Dedifferentiated amniotic fluid mesenchymal stem cell (primary cell): Measurements from ENCODE around the gene PCSK7.
A peak's percentile ranks its signal among the peaks of the same experiment; 100 is the strongest.
"Not testable (repeated sequence)": the region's sequence is repeated elsewhere in the genome, so short reads cannot be mapped to it uniquely, and the experiment has no call there.

Source experiments
- DNase-seq: peaks from one replicate; pipeline ENCODE4 v3.0.0-alpha.2; 2016; ENCODE audit errors: extremely low spot score

PCSK7 gene

DNA sequence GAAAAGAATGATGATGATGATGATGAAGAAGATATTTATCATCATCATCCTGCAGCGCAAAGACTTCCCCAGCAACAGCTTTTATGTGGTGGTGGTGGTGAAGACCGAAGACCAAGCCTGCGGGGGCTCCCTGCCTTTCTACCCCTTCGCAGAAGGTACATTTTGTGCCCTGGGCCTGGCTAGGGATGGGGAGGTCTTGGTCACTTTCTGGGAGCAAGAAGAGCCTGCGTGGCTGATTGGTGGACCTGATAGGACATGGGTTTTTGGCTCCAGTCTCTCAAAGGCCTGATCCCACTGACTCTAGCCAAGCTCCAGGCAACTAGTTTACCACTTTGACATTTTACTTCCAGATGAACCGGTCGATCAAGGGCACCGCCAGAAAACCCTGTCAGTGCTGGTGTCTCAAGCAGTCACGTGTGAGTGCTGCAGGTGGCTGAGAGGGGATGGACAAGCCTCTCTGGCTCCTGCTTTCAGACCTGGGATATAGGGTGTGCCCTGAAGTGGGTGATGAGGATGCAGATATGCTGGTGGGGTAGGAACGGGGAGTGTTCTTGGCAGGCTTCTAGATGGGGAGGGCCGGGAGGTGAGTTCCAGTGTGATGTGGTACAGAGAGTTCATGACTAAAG lies 48.0 kb downstream of the PCSK7 start:
- no peak for DNase-seq

DNA sequence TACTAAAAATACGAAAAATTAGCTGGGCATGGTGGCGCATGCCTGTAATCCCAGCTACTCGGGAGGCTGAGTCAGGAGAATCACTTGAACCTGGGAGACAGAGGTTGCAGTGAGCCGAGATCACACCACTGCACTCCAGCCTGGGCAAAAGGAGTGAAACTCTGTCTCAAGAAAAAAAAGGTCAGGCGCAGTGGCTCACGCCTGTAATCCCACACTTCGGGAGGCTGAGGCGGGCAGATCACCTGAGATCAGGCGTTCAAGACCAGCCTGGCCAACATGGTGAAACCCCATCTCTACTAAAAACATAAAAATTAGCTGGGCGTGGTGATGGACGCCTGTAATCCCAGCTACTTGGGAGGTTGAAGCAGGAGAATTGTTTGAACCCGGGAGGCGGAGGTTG lies 48.7 kb downstream of the PCSK7 start:
- not testable (repeated sequence) for DNase-seq

DNA sequence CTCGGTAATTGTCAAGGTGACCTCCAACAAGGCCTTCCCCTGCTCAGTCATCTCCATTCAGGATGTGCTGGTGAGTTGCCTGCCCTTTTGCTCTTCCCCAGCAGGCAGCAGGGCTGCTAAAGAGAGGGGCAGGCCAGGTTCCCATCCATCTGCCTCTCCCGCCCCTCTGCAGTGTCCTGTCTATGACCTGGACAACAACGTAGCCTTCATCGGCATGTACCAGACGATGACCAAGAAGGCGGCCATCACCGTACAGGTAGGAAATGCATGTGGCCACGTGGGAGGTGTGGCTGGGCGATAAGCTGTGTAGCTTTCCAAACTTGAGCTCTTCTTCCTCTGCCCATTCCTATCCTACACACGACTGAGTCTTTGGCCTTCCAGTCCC lies 49.3 kb downstream of the PCSK7 start:
- no peak for DNase-seq

DNA sequence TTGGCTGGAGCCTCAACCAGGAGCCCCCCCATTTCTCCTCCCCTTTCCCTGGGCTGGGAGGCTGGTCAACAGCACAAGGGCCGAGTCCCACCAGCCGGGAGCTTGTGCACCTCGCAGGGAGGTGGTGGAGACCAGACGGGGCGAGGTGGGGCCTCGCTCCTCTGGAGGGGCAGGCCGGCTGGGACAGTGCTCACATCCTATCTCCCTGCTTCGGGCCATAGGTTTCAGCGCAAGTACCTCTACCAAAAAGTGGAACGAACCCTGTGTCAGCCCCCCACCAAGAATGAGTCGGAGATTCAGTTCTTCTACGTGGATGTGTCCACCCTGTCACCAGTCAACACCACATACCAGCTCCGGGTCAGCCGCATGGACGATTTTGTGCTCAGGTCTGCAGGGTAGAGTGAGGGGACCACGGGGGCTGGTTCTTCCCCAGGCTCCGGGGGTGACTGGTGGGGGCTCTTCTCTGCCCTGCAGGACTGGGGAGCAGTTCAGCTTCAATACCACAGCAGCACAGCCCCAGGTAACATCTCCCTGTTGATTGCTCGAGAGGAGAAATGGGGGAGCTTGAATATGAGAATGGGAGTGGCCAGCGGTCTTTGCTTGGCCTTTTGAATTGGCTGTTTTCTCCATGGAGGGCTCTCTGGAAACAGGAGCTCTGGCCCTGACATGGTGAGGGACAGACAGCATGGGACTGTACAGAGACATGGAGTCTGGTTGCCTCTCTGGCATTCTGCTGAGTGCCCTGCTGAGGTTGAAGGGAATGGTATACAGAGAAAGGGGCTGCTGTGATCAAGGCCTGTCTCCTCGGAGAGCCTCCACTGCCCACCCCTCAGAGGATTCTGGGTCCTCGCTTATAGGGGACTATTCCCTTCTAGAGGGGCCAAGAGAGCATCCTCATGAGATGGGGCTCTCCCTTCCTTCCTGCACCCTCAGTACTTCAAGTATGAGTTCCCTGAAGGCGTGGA lies 50.0 kb downstream of the PCSK7 start:
- DNase-seq: no peak

DNA sequence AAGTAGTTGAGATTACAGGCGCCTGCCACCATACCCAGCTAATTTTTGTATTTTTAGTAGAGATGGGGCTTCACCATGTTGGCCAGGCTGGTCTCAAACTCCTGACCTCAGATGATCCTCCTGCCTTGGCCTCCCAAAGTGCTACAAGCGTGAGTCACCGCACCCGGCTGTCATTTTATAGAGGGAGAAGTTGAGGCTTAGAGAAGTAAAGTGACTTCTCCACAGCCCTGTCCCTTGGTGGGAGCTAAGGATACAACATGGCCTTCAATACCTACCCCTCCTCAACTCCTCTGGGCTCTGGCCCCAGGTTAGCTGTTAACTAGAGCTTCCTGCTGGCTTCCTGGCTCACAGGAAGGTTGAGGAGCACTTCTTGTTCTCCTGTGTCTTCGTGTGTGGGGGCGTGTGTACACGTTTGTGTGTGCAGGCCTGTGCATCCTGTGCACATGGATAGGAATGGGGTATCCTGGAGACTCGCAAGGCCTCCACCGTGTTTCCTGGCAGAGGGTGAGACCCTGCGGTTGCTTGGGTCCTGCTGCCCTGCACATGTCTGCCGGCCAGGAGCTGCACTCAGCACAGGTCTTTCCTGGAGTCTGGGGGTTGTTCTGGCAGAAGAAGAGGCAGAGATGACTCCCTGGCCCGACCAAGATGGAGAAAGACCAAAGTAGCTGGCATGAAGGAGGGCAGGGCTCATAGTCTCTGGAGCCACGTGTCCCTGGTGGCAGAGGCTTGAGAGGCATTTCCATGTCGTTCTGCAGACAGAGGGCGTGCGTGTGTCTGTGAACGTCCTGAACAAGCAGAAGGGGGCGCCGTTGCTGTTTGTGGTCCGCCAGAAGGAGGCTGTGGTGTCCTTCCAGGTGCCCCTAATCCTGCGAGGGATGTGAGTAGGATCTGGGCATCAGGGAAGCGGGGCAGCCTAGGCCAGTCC lies 51.0 kb downstream of the PCSK7 start:
- DNase-seq: no peak

DNA sequence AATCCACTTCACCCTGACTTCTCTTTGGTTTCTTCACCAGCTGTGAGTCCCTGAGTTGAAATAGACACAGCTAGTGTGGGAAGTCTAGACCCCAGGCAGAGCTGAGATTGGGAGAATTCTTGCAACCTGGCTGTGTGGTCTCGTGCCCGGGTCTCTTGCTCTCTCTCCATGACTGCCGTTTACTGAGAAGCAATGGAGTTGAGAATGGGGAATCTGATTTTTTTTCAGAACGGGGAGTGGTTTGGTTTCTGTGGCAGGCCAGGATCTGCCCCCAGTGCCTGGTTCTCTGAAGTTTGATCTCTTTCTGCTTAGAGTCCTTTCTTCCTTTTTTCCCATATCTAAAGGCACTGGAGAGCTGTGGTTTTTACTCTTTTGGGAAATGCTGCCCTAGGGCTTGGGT lies 51.9 kb downstream of the PCSK7 start:
- peak; percentile 33 for DNase-seq

DNA sequence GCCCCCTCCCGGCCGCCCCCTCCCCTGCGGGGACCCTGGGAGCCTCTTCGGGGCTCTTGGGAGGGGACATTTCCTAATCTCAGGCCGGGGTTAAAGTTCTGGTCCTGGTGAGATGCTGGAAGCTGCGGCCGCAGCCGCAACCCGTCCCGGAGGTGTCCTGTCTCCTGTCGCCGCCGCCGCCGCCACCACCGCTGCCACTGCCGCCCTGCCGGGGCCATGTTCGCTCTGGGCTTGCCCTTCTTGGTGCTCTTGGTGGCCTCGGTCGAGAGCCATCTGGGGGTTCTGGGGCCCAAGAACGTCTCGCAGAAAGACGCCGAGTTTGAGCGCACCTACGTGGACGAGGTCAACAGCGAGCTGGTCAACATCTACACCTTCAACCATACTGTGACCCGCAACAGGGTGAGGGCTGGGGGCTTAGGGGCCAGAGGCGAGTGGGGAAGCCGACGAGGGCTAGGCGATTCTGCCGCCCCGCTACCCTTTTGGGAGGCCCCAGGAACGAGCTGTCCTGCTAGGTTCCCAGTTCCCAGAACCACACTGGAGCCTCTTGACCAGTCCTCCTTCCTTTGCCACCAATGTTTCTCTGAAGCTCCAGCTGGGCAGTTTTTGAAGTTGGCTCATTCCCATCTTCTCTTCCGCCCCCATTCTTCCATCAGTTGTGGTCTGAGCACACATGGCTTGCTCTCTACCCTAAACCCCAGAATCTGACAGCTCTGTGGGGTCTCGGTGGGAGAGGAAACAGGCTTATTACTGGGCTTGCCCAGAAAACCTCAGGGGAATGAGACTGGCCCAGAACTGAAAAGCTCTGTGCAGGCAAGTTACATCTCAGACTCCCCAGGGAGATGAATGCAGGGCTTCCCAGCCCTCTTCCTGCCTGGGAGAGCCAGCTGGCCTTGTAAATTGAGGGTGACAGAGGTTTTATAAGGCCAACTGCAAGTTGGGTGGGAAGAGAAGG lies 52.5 kb downstream of the PCSK7 start:
- no peak for DNase-seq

DNA sequence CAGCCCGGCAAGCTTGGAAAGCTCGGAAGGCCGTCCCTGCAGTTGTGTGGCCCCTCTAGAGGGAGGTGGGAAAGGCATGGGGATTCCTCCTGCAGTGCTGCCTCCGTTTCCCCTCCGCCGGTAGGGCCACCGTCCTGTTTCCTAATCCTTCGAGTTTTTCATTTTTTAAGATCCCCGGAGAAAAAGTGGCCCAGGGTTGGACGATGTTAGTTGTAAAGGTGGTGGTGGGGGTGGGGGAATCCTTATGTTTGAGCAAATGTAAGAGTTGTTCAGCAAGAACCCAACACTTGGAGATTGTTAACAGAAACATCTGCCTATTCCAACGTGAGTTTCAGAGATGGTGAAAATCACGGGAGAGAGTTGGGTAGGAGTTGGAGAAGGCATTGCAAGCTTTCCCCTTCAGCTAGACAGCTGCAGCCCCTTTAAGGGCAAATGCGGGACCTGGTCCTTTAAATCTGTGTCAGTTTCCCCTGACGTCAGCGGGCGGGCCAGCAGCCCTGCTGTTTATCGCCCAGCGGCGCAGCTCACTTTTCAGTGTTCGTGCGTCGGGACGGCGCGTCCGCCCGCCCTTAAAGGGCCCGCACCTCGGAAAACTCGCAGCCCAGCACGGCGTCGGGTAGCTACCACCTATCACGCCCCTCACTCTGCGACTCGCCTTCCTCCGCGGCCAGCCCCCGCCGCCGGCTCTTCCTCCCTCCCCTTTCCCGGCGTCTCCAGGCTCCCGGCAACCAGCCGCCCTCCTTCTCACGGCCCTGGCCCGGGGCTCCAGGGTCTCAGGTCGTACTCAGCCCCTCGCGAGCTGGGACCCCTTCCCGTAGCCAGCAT lies 53.5 kb downstream of the PCSK7 start, which contains the start of gene SIDT2:
TSS of gene SIDT2 (plus strand) at position 534 of the 825 bp plus-strand sequence. CDS start 521 bp downstream, outside the sequence.
- peak; percentile 86 for DNase-seq

DNA sequence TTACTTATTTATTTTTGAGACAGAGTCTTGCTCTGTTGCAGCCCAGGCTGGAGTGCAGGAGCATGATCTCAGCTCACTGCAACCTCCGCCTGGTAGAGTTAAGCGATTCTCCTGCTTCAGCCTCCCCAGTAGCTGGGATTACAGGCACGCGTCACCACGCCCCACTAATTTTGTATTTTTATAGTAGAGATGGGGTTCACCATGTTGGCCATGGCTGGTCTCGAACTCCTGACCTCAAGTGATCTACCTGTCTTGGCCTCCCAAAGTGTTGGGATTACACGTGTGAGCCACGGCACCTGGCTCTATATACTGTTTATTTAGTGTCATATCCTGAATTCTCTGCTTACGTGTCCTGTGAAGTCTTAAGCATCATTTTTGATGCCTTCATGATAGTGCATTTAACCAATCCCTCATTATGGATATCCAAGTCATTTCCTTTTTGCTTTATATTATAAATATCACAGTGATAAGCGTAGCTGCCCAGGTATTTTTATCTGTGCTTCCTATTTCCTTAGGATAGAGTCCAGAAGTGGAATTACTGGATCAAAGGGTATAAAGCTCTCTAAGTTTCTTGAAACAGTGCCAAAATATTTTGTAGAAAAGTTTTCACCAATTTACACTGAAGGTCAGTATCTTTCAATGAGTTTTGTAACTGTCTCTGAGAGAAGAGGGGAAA lies 54.2 kb downstream of the PCSK7 start:
- DNase-seq: no peak

DNA sequence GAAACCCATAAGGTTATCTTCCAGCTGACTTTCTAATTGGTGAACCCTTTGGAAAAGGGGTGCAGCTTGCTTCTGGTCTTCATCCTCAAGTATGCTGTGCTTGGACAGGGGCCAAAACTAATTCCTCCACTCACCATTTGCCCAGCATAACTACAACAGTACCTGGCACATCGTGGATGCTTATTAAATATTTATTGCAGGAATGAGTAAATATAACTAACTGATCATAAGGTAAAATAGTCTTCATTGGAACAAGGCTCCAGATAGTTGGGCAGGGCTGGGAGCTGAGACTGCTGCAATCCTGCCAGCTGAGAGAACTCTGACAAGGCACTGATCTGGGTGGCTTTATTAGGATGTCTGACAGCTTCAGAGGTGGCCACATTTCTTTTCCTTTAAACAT lies 55.7 kb downstream of the PCSK7 start:
- no peak for DNase-seq

DNA sequence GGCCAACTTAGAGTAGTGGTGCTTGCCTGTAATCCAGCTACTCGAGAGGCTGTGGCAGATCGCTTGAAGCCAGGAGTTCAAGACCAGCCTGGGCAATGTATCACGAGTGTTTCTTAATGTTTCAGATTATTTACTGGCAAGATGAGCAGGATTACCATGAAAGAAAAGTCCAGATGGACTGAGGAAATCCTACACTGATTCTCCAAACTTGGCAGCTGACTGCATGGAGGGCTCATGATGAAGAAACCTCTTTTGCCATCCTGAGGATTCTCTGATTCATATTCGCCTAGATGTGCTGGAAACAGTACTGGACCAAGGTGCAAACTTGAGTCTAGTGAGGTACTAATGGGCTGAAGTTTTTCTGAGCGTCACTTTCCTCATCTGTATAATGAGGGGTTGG lies 56.1 kb downstream of the PCSK7 start:
- DNase-seq: no peak

DNA sequence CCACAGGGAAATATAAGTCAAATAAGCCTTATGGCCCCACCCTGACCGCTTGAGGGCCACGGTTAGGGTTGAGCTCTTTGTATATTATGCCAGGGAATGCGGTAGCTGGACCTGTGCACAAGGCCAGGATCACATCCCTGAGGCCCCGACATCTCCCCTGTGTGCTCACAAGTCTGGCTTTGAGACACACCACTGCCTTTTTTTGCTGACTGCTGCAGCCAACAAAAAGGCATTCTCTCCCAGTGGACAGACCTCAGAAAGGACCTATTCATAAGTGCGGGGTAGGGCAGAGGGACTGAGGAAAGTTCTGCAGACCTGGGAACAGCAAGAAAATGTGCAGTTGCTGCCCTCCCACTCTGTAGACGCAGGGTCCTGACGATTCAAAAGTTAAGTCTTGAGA lies 56.8 kb downstream of the PCSK7 start:
- DNase-seq: no peak

DNA sequence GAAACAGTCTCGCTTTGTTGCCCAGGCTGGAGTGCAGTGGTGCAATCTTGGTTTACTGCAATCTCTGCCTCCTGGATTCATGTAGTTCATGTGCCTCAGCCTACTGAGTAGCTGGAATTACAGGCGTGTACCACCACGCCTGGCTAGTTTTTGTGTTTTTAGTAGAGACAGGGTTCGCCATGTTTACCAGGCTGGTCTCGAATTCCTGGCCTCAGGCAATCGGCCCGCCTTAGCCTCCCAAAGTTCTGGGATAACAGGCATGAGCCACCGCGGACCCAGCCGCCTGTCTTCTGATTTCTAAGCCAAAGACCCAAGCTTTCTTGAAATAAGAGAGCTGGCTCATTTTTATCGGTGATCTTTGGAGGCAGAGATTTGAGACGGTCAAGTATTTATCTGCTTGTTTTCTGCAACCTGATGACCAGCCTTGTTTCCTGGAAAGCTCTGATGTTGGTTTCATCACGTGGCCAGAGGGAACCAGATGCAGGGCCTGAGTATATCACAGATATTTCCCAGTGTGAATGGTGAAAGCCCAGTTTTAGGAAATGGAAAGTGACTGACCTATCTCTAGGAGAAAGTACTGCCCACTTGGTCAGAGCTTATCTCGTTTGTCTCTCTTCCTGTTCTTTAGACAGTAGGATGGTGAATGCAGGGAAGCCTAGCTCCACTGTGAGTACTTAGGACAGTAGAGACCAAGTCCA lies 59.0 kb downstream of the PCSK7 start:
- DNase-seq: no peak

DNA sequence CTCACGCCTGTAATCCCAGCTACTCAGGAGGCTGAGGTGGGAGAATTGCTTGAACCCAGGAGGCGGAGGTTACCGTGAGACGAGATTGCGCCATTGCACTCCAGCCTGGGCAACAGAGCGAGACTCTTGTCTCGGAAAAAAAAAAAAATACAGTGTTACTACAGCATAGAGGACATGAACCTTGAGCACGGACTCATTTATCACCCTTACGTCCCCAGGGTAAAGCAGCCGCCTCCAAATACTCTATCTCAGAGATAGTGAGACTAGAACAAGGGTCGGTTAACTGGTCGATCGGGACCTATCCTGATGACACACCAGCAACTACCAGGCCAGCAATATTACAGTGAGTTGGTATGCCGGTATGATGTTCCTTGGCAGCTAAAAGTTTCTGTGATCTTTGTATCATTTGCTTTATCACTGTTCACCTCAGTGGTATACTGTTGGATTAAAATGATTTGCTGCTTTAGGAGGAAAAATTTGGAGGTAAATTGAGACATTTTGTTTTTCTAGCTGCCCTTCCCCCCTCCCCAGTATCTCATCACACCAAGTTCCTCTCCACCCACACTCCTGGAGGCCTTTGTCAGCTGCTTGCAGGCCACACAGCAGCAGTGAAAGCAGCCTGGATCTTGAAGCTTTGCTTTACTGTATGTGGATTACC lies 60.3 kb downstream of the PCSK7 start:
- no peak for DNase-seq

DNA sequence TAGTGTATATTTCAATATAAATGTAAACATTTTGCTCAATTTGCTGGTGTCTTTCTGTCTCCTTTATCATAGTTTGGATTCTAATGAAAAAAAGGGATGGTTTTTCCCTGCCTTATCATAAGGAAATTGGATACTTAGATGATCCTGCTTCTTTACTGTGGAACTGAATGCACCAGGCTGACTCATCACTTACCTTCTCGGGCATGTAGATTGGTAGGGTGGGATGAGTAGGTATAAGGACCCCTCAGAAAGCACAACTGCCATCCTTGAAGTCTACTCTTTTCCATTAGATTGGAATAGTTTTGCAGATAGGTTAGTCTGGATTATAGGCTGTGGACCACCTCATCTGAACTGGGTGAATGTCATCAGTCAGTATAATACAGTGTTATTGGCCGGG lies 60.9 kb downstream of the PCSK7 start:
- DNase-seq: no peak

DNA sequence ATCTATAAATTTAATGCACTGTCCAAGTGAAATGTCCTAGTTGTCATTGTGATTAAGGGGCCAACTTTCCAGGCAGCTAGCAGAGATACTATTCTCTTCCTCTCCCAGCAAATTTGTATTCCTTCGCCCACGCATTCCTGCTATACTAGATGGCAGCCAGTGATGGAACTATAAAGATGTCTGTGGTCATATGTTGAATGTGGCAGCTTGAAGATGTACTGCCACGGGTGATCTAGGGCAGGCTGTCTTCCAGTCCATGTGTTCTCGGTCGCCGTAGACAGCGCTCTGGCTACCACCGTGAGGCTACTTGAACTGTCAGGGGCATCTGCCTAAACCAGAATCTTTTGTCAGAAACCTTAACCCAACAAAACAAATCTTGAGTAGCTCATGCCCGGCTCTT lies 61.7 kb downstream of the PCSK7 start:
- DNase-seq: no peak

DNA sequence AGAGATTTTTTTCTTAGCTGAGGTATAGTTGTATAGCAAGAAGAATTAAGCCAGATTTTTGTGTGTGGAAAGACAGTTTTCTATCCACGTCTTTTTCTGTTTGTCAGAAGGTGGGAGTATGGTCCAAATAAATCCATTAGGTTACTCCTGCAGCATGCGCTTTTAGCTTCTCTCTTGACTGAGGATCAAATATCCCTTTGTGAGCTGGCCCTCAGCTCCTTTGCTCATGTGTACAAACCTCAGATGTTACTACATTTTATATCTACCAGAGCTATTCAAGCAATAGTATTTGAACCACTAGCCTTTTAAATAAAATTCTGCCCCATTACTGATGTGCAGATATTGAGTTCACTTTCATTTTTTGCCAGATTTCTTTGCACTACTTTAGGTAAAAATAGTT lies 62.1 kb downstream of the PCSK7 start:
- no peak for DNase-seq

DNA sequence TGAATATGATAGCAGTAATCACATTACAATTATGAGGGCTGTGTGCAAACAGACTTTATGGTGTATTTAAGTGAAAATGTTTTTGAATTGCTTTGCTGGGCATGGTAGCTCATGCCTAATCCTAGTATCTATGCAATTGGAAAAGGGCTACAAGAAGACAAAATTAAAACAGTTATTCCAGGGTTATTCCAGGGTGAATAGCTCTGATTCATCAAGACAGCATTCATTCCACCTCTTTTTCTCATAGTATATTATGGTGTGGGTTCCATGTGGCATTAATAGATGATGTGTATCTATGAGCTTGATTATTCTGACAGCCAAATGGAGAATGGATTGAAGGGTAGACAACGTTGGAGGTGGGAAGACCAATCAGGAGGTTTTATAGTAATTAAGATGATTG lies 65.4 kb downstream of the PCSK7 start:
- no peak for DNase-seq
